Measurements from ENCODE around the gene DCN.
"Not testable (repeated sequence)": the region's sequence is repeated elsewhere in the genome, so short reads cannot be mapped to it uniquely, and the experiment has no call there.

The DCN gene

GRCh38 chr12:91182636-91183455, at the start of gene DCN:
DCN (minus strand) TSS chr12:91182817; CDS start chr12:91178552, 4,265 bp downstream.
- DNase-seq = no peak

DNA sequence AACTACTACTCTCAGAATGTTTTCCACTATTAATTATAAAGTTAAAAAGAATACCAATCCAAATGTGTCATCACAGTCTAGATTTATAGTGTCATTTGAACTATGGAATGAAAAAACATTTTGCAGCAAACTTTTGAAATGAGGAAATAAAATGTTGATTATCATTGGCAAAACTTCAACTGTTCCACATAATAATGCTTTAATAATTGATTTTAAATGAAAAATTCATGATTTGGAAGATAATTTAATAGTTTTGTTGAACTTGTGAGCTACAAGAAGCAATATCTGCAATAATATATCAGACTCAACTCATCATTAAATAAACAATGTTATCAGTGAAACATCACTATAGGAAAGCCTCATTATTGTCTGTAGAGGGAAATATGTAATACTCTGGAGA, 48.2 kb upstream of the DCN start:
- DNase-seq = no peak

DNA sequence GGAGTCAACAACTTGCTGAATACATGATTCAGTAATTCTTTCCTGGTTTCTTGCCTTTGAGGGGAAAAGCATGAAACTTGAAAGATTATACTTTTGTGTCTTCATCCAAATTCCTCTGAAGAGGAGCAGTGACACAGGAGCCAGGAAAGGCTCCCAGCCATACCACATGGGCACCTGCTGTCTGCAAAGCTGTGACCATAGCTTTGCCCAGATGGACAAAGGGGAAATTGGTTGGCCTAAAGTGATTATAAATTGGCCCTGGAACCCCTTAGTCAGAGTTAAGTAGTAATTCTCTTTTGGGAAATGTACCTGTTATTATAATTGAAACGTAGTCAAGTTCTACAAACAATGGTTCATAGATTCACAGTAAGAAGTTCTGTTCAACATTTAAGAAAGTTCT, 44.3 kb upstream of the DCN start:
- no peak for DNase-seq

- DNase-seq = peak; percentile 3
Measured at GRCh38 chr12:91225316-91225715, 42.7 kb upstream of the DCN start.

DNA sequence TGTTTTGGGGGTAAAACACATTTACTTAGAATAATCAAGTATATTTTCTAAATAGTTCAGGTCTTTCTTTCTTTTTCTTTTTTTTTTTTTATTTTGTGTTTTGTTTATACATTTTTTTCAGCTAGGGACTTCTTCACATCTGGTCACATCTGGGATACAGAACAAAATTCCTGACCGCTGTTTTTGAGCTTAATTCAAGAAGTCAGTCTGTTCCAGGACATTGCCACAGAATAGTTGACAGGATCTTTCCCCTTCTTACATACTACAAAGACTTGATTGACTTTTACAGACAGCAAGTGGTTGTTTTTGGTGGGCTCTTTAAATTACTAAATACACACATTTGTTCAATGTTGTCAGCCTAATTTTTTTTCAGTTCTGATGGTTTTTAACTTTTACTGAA, 41.8 kb upstream of the DCN start:
- no peak for DNase-seq

DNA sequence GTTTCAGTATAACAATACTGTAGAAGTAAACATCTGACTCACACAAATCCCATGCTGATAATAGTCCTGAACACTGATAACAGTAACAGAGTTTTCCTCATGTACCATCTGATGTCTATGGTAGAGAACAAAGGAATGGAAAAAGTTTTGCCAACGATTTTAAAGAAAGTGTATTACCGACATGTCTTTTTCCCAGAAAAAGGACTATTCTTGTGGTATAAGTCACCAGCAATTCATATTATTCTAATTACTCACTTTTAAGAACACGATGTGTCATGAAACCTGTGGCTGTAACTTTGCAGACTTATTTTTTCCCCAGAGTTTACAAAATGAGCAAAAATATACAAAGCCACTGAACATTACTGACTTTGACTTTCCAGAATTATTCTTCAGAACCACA, 40.1 kb upstream of the DCN start:
- no peak for DNase-seq

DNA sequence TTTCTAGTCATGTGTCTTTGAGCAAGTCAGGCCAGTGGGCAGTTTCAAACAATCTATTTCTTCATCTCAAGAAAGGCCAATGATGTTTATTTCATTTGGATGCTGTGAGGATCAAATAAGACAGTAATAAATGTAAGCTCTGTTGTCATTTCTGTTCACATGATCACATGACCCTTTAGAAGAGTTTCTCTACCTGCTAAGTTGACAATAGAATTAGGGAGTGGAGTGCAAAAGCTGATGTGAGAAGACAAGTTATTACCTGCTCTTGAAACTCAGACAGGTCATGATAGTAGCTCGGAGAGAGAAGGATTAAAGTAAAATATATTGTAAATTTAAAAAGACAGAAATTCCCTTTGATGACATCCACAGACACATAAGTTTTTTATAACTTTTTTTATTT, 37.3 kb upstream of the DCN start:
- DNase-seq = no peak

GRCh38 chr12:91219511-91219910, 36.9 kb upstream of the DCN start:
- DNase-seq = no peak

GRCh38 chr12:91216871-91217270, 34.3 kb upstream of the DCN start:
- no peak for DNase-seq

DNA sequence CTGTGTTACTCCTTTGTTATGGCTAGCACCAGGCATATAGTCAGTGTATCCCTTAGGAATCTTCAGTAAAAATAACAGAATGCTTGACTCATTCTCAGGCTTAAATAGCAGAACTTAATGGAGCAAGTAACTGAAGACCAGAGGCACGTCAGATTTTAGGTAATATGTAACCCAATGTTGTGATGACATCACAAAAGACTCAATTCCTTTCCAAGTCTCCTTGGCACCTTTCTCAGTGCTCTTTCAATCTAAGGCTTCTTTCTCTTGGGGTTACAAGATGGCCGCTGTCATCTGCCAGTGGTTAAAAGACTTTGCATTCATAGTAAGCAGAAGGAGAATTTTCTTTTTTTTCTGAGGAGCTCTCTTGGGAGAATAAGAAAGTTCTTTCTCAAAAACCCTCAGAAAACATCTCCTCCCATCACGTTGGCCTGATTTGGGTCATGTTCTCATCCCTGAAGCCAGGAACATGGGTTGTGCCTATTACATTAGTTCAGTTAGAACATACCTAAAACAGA, 33.4 kb upstream of the DCN start:
- DNase-seq = no peak

DNA sequence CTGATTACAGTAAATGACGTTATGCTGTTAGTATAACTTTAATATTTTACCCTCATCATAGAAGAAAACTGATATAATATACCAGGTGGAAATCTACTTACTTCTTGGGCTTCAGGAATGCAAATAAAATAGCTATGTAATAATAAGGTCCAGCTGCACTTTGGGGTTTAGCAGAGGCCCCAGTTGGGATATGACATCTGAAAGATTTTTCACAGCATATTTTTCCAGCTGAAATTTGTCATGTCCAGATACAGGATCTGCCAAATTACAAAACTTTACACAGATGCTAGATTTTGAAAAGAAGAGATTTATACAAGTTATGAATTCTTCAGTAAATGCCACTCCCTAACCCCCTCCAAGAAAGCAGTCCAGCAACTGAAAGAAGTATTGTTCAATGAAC, 29.2 kb upstream of the DCN start:
- no peak for DNase-seq

- no peak for DNase-seq
Measured at GRCh38 chr12:91210618-91211017, 28.0 kb upstream of the DCN start.

DNA sequence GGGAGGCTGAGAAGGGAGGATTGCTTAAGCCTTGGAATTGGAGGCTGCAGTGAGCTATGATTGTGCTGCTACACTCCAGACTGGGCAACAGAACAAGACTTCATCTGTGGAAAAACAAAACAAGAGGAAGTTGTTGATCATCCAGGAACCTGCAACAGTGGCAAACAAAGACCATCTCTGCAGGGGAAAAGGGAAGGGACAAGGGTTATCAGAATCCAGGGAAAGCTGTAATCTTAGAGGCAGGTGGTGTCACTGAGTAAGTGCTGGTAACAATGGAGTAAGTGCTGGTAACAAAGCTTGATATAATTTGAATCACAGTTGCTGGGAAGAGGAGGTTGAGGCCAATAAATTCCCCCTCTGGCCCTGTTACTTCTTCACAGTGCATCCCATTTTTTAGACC, 27.5 kb upstream of the DCN start:
- no peak for DNase-seq

GRCh38 chr12:91207301-91207700, 24.7 kb upstream of the DCN start:
- DNase-seq = not testable (repeated sequence)

DNA sequence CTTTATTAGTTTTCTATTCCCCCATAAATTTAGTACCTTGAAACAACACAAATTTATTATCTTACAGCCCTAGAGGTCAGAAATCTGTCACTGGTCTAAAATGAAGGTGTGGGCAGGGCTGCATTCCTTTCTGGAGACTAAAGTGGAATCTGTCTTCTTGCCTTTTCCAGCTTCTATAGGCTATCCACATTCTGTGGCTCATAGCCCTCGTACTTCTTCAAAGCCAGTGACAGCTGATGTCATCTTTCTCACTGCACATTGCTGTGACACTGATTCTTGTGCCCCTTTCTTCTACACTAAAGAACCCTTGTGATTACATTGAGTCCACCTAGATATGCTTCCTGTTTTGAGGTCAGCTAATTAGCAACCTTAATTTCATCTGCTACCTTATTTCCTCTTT, 23.2 kb upstream of the DCN start:
- peak; percentile 5 for DNase-seq

DNA sequence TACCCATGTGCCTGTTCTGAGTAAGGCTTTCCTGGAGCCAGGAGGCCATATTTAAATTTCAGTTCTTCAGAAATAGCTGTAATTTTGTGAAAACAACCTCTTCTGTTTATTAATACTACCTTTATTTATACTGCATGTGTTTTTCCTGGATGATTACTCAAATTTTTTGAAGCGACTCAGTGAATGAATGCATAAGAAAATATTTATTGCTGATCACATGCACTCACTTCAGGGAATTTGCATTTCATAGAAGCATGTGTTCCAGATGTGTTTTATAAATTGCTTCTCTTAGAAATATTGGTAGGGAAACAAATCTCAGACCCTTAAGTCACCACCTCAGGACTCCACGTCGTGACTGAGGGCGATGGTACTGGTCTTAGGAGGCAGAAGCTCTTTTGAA, 21.8 kb upstream of the DCN start:
- DNase-seq = no peak

DNA sequence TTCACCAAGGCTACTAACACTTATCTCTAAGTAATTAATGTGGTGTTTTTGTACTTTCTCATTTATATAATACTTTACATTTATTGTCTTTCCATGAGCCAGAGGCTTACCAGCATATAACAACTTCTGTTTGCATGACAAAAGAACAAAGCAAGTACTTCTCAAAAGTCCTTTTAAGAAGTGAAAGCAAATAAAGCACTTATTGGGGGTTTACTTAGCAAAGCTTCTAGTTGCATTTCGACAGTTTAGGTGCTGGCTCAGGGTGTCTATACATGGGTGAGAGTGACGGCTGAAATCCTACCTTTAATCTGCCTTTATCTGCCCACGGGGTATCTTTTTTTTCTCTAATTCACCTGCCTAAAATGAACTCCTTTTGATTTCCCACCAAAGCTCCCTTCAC, 21.0 kb upstream of the DCN start:
- DNase-seq = peak; percentile 2

GRCh38 chr12:91202390-91202789, 19.8 kb upstream of the DCN start:
- no peak for DNase-seq

DNA sequence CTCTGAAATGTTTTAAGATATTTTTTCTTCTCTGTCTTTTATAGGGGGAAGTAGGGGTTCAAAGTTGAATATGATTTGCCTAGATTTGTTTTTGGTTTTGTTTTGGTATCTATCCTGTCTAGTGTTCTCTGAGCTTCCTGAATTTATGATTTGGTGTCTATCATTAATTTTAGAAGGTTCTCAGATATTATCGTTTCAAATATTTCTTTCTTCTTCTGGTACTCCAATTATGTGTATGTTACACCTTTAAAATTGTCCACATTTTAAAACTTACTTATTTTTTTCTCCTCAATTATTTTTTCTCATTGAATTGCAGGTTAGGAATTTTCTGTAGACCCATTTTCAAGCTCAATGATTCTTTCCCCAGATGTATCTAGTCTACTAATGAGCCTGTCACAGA, 13.8 kb upstream of the DCN start:
- DNase-seq = no peak

GRCh38 chr12:91194500-91194899, 11.9 kb upstream of the DCN start:
- DNase-seq = no peak

DNA sequence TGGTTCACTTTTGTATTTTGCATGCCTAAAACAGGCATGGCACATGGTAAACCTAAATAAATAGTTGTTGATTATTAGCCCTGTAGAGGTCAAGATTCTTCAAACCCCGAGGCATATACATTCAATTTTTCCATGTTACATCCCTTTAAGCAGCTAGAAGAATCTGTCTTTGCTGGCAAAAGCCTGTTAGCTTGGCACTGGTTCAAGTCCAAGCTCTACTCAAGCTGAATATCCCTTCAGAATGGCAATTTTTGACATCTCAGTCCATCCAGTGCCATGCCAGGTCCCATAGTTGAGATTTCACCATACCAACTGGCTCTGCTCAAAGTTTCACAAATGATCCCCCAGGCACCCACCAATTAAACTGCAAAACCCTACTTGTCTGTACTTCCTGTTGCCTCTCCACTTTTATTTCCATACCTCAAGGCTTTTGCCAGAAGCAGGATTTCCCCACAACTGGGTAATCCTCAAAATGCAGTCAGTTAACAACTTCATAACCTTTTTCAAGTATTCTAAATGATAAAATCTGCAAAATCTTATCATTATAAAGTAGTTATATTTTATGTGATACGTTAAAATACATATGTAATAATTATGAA, 9.0 kb upstream of the DCN start:
- DNase-seq = no peak

DNA sequence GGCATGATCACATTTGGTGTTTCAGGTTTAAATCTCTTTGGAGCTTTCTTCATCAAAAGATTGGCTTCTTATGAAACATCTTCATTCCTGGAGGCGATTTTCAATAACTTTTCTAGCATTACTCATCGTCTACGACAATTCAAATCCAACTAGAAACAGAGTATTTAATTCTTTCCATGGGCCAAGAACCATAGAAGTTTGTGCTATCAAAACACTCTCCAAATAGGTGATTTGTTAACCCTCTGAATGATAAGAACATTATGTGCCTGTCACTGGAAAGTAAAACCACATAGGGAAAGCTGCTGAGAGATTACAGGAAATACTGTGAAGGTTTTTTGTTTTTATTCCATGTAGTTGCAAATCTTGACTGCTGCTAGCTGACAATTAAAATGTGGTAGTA, 6.9 kb upstream of the DCN start:
- DNase-seq = peak; percentile 11

GRCh38 chr12:91188778-91189177, 6.2 kb upstream of the DCN start:
- no peak for DNase-seq

DNA sequence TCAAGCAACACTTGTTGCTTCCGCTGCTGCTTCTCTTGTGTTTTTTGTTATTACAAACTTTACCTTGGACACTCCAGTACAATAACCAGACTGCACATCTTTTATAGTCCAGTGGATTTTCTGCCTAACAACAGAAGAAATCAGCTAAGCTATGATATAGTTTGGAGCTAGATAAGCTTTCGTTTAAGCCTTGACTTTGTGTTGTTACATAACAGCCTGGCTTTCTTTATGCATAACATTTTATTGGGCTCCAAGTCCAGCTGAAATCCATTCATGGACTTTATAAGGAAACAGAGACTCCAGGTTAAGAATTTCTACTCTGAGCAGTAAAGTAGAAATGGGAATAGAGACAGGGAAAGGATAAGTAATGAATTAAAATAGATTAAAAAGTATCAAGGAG, 3.5 kb upstream of the DCN start:
- no peak for DNase-seq

GRCh38 chr12:91185421-91185820, 2.8 kb upstream of the DCN start:
- no peak for DNase-seq

Measured in OCI-M1 (cell line).